CD4-positive, alpha-beta memory T cell (primary cell): ENCODE data around the gene STK32B. TPM values are rescaled to one million over a fixed set of nuclear protein-coding genes. Genes with fewer than 3 reads are reported as not detected.

ENCODE experiments used
- polyA plus RNA-seq, 2 donors: library from polyadenylated mRNA; unstranded; fragments of 300-500 nt; fragmentation: Illumina TruSeq; gene quantifications; one replicate each; pipeline ENCODE4 v1.2.3, GENCODE V29; 2021
- total RNA-seq, 2 experiments: library from RNA; stranded (reverse); gene quantifications; one replicate each; pipeline ENCODE4 v1.2.3, GENCODE V29; 2021

The STK32B gene
- total and polyA plus RNA-seq, 4 experiments from 2014 or later = not detected

Other genes starting within 250 kb of the STK32B start
- gene MSX1, start 191.8 kb upstream of the STK32B start, total RNA-seq = not detected
- not detected for gene MSX1, start 191.8 kb upstream of the STK32B start, polyA plus RNA-seq
- gene CYTL1, start 32.0 kb upstream of the STK32B start, total RNA-seq = not detected
- not detected for gene CYTL1, start 32.0 kb upstream of the STK32B start, polyA plus RNA-seq